Activated CD4-positive, alpha-beta T cell treated with anti-CD3 and anti-CD28 coated beads for 36 hours (primary cell): ENCODE measurements around the gene DNMT3A. TPM values are rescaled to one million over a fixed set of nuclear protein-coding genes. Genes with fewer than 3 reads are reported as not detected.

Experiments used
- ATAC-seq: fragments of 200-7000 bp; cut with Tn5 transposase; one replicate; pipeline ENCODE4 v1.10.0; 2021; ENCODE audit warnings: mild to moderate bottlenecking, moderate library complexity
- CTCF ChIA-PET: fragments of 350-600 bp; sonication (Branson Sonifier 250); formaldehyde crosslinking; loops from one replicate; lab custom pipeline; 2021; ENCODE audit warnings: antibody characterized with exemption; lab: Charles Lee
- POLR2A ChIA-PET: fragments of 350-600 bp; sonication (Branson Sonifier 250); formaldehyde crosslinking; loops from one replicate; lab custom pipeline; 2021; ENCODE audit warnings: antibody characterized with exemption, inconsistent platforms; lab: Charles Lee
- DNase-seq: peaks from one replicate; pipeline ENCODE4 v3.0.0-alpha.2; 2020
- H3K27ac Mint-ChIP-seq: one replicate; pipeline ENCODE4 v1.8.0; 2021; ENCODE audit warnings: mixed read lengths
- H3K27me3 Mint-ChIP-seq: one replicate; pipeline ENCODE4 v1.8.0; 2021; ENCODE audit warnings: mixed read lengths
- H3K36me3 Mint-ChIP-seq: one replicate; pipeline ENCODE4 v1.8.0; 2021; ENCODE audit warnings: low read depth, mixed read lengths
- H3K4me1 Mint-ChIP-seq: one replicate; pipeline ENCODE4 v1.8.0; 2021; ENCODE audit warnings: mixed read lengths
- H3K4me3 Mint-ChIP-seq: one replicate; pipeline ENCODE4 v1.8.0; 2021; ENCODE audit warnings: mild to moderate bottlenecking, moderate library complexity, mixed read lengths
- H3K9me3 Mint-ChIP-seq: one replicate; pipeline ENCODE4 v1.8.0; 2021; ENCODE audit warnings: low read depth, mixed read lengths
- intact Hi-C, 2 experiments: fragments of 100-400 bp; cut with DNase I in 1 of 2; cut with micrococcal nuclease in 1 of 2; formaldehyde crosslinking; loops; one replicate each; pipeline versions ENCODE4 v1.14.2 to v1.15.1; 2022 to 2024; cut with DNase I, micrococcal nuclease
- total RNA-seq, 2 experiments: library from RNA; stranded (reverse); gene quantifications; one replicate each; pipeline ENCODE4 v1.2.3, GENCODE V29; 2021

DNMT3A gene
- total RNA-seq, 2 experiments from 2014 or later: 62.3 to 76.2 TPM

GRCh38 chr2:25326326-25327013 lies 15.3 kb downstream of the DNMT3A start:
- Mint-ChIP-seq H3K27ac (no peak overlapping the region), H3K27me3 (no peaks in the 10 kb centered on the region), H3K36me3 (peaks cover 36% of the 10 kb centered on the region), H3K9me3 (peaks cover 12% of the 10 kb centered on the region), H3K4me3 (no peak overlapping the region), H3K4me1 (peaks cover 60% of the 10 kb centered on the region)
- ChIA-PET CTCF (interaction anchor here (0.6 to 2.0 kb wide), 8 partner anchors 9 to 702 kb away, joined by 3 to 7 read pairs (median 3); no protein-coding TSS in a partner anchor), POLR2A (interaction anchor here (0.7 kb wide), 1 partner anchor 759 kb away, joined by 3 read pairs; no protein-coding TSS in a partner anchor)
- intact Hi-C loops: no loop called here
- no peak for ATAC-seq
- DNase-seq: no peak

GRCh38 chr2:25324905-25325592 lies 16.7 kb downstream of the DNMT3A start:
- POLR2A ChIA-PET: no interaction called here
- peaks cover 36% of the 10 kb centered on the region for H3K36me3 Mint-ChIP-seq
- no peaks in the 10 kb centered on the region for H3K27me3 Mint-ChIP-seq
- peak; percentile 66 for DNase-seq
- peak; percentile 34 for ATAC-seq
- CTCF ChIA-PET: interaction anchor here (3.3 kb wide), 1 partner anchor 16 kb away, joined by 14 read pairs; no protein-coding TSS in a partner anchor
- peak overlapping the region; percentile 40 for H3K27ac Mint-ChIP-seq
- intact Hi-C loops: no loop called here
- H3K4me3 Mint-ChIP-seq: no peak overlapping the region
- peaks cover 58% of the 10 kb centered on the region for H3K4me1 Mint-ChIP-seq
- H3K9me3 Mint-ChIP-seq: peaks cover 12% of the 10 kb centered on the region

- peaks cover 37% of the 10 kb centered on the region for H3K36me3 Mint-ChIP-seq
- peaks cover 12% of the 10 kb centered on the region for H3K9me3 Mint-ChIP-seq
- H3K27ac Mint-ChIP-seq: peak overlapping the region; percentile 96
- intact Hi-C loops: no loop called here
- H3K4me1 Mint-ChIP-seq: peaks cover 59% of the 10 kb centered on the region
- CTCF ChIA-PET: interaction anchor here (0.7 to 3.3 kb wide), 4 partner anchors 10 to 66 kb away, joined by 3 to 14 read pairs (median 8); no protein-coding TSS in a partner anchor
- POLR2A ChIA-PET: interaction anchor here (1.0 to 1.5 kb wide), 3 partner anchors 10 to 72 kb away, joined by 3 to 8 read pairs (median 3); no protein-coding TSS in a partner anchor
- DNase-seq: no peak
- no peaks in the 10 kb centered on the region for H3K27me3 Mint-ChIP-seq
- H3K4me3 Mint-ChIP-seq: no peak overlapping the region
- no peak for ATAC-seq
Observed at GRCh38 chr2:25324251-25324650, 17.5 kb downstream of the DNMT3A start.

GRCh38 chr2:25323610-25324189 lies 18.0 kb downstream of the DNMT3A start:
- intact Hi-C loops: no loop called here
- POLR2A ChIA-PET: interaction anchor here (1.0 to 1.5 kb wide), 3 partner anchors 9 to 71 kb away, joined by 3 to 8 read pairs (median 3); no protein-coding TSS in a partner anchor
- no peaks in the 10 kb centered on the region for H3K27me3 Mint-ChIP-seq
- H3K27ac Mint-ChIP-seq: peak overlapping the region; percentile 96
- CTCF ChIA-PET: interaction anchor here (0.5 to 3.3 kb wide), 12 partner anchors 9 to 835 kb away, joined by 3 to 14 read pairs (median 3); no protein-coding TSS in a partner anchor
- H3K4me3 Mint-ChIP-seq: peak overlapping the region; percentile 62
- ATAC-seq (no peak), DNase-seq (no peak)
- peaks cover 12% of the 10 kb centered on the region for H3K9me3 Mint-ChIP-seq
- peaks cover 38% of the 10 kb centered on the region for H3K36me3 Mint-ChIP-seq
- H3K4me1 Mint-ChIP-seq: peaks cover 59% of the 10 kb centered on the region

DNA sequence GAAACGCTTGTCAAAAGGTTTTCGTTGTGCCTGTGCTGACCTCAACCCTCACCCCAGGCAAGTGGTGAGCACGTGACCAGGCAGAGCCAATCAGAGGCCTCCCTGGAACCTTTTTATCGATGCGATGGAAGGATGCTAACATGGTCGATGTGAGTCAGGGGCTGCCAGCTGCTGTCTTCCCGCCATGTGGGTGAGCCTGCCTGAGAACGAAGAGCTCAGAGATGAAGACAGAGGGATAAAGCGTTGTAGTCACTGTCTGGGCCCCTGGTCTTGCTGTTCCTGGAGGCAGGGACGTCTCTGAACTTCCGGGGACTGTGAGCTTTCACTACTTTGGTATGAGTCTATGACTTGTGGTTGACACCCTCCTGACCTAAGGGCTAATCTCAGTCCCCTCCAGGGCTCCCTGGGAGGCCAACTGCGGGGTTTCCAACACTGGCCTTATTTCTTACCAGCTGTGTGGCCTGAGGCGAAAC lies 18.6 kb downstream of the DNMT3A start:
- H3K27ac Mint-ChIP-seq: peak overlapping the region; percentile 96
- ChIA-PET CTCF (interaction anchor here (0.5 to 3.3 kb wide), 13 partner anchors 9 to 836 kb away, joined by 3 to 14 read pairs (median 3); no protein-coding TSS in a partner anchor), POLR2A (interaction anchor here (1.0 to 1.5 kb wide), 3 partner anchors 8 to 40 kb away, joined by 3 to 8 read pairs (median 3); no protein-coding TSS in a partner anchor)
- DNase-seq (peak; percentile 81), ATAC-seq (peak; percentile 76)
- no peaks in the 10 kb centered on the region for H3K27me3 Mint-ChIP-seq
- H3K9me3 Mint-ChIP-seq: peaks cover 12% of the 10 kb centered on the region
- peak overlapping the region; percentile 62 for H3K4me3 Mint-ChIP-seq
- intact Hi-C loops: no loop called here
- peaks cover 59% of the 10 kb centered on the region for H3K4me1 Mint-ChIP-seq
- H3K36me3 Mint-ChIP-seq: peaks cover 37% of the 10 kb centered on the region

GRCh38 chr2:25322312-25322711 lies 19.4 kb downstream of the DNMT3A start:
- intact Hi-C loops: no loop called here
- ATAC-seq: peak; percentile 43

GRCh38 chr2:25320077-25320476 lies 21.6 kb downstream of the DNMT3A start:
- H3K4me3 Mint-ChIP-seq: no peak overlapping the region
- H3K9me3 Mint-ChIP-seq: no peaks in the 10 kb centered on the region
- ChIA-PET POLR2A (interaction anchor here (0.6 kb wide), 2 partner anchors 62 to 133 kb away, joined by 3 read pairs; no protein-coding TSS in a partner anchor), CTCF (interaction anchor here (0.6 to 1.2 kb wide), 2 partner anchors 26 to 58 kb away, joined by 3 to 4 read pairs; no protein-coding TSS in a partner anchor)
- intact Hi-C loops: no loop called here
- ATAC-seq (no peak), DNase-seq (no peak)
- peaks cover 75% of the 10 kb centered on the region for H3K4me1 Mint-ChIP-seq
- H3K27me3 Mint-ChIP-seq: no peaks in the 10 kb centered on the region
- H3K36me3 Mint-ChIP-seq: peaks cover 18% of the 10 kb centered on the region
- peak overlapping the region; percentile 55 for H3K27ac Mint-ChIP-seq

More at GRCh38 chr2:25322312-25322711, 19.4 kb downstream of the DNMT3A start:
- ChIA-PET POLR2A (interaction anchor here (0.6 to 1.1 kb wide), 2 partner anchors 10 to 11 kb away, joined by 3 read pairs; no protein-coding TSS in a partner anchor), CTCF (interaction anchor here (0.5 to 3.3 kb wide), 6 partner anchors 10 to 378 kb away, joined by 3 to 14 read pairs (median 4); no protein-coding TSS in a partner anchor)
- no peaks in the 10 kb centered on the region for H3K27me3 Mint-ChIP-seq
- H3K4me1 Mint-ChIP-seq: peaks cover 61% of the 10 kb centered on the region
- H3K4me3 Mint-ChIP-seq: peak overlapping the region; percentile 62
- DNase-seq: peak; percentile 59
- H3K36me3 Mint-ChIP-seq: peaks cover 35% of the 10 kb centered on the region
- H3K9me3 Mint-ChIP-seq: peaks cover 10% of the 10 kb centered on the region
- peak overlapping the region; percentile 96 for H3K27ac Mint-ChIP-seq

GRCh38 chr2:25316101-25316500 lies 25.6 kb downstream of the DNMT3A start:
- ChIA-PET POLR2A (interaction anchor here (0.6 kb wide), 1 partner anchor 43 kb away, joined by 3 read pairs; no protein-coding TSS in a partner anchor), CTCF (interaction anchor here (0.7 to 1.0 kb wide), 2 partner anchors 46 to 90 kb away, joined by 3 to 7 read pairs; no protein-coding TSS in a partner anchor)
- DNase-seq (no peak), ATAC-seq (no peak)
- Mint-ChIP-seq H3K4me3 (no peak overlapping the region), H3K36me3 (peaks cover 33% of the 10 kb centered on the region), H3K27me3 (no peaks in the 10 kb centered on the region), H3K4me1 (peaks cover 57% of the 10 kb centered on the region), H3K9me3 (no peaks in the 10 kb centered on the region), H3K27ac (peak overlapping the region; percentile 95)
- intact Hi-C loops: no loop called here

DNA sequence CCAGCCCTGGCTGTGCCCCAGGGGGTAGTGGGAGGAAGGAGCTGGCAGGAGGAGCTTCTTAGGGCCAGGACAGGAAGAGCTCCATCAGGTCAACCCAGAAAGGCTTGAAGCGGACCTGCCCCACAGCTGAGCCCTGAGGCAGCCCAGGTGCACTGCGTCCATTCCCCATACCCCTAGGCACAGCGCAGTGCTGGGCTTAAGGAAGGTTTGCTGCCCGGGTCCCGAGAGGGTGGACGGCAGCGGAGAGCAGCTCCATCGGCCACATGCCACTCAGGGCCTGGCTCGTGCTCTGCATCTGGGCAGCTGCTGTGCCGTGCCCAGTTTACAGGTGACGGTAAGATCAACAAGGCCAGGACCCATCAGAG lies 26.4 kb downstream of the DNMT3A start:
- Mint-ChIP-seq H3K36me3 (peaks cover 39% of the 10 kb centered on the region), H3K27me3 (no peaks in the 10 kb centered on the region), H3K27ac (peak overlapping the region; percentile 95), H3K9me3 (no peaks in the 10 kb centered on the region), H3K4me1 (peaks cover 60% of the 10 kb centered on the region), H3K4me3 (no peak overlapping the region)
- POLR2A ChIA-PET: interaction anchor here (1.0 to 1.5 kb wide), 4 partner anchors 8 to 284 kb away, joined by 3 to 8 read pairs (median 3); no protein-coding TSS in a partner anchor
- CTCF ChIA-PET: interaction anchor here (0.9 to 1.7 kb wide), 9 partner anchors 12 to 339 kb away, joined by 3 to 7 read pairs (median 5); partner anchors contain the start of gene DNMT3A
- intact Hi-C loops: loop anchor here (2.0 kb wide), 4 partner anchors 14 to 522 kb away; partner anchors contain the start of genes CENPO (in 1 of the 2) and PTRHD1 (in 1 of the 2)
- ATAC-seq (no peak), DNase-seq (no peak)
